Tibial artery (tissue), 4 donors: ENCODE results near the gene RASSF1.
A peak's percentile ranks its signal among the peaks of the same experiment; 100 is the strongest.

ENCODE experiments used
- DNase-seq, 2 donors: peaks; one replicate each; pipeline ENCODE4 v3.0.0-alpha.2; 2019
- H3K27ac ChIP-seq, 2 donors: fragments of 200-600 bp; sonication (generic) in 1 of 2; 1 replicate in 1 of 2; 2 replicates in 1 of 2; pipeline ENCODE4 v1.5.1; 2018 to 2019; ENCODE audit warnings: mild to moderate bottlenecking in 1 of 2
- H3K27me3 ChIP-seq, 2 donors: fragments of 200-600 bp; sonication (generic) in 1 of 2; one replicate each; pipeline versions ENCODE4 v1.5.1 to v1.6.0; 2016 to 2019
- H3K36me3 ChIP-seq, 3 donors: fragments of 200-600 bp; sonication (generic) in 2 of 3; one replicate each; pipeline ENCODE4 v1.5.1; 2016 to 2019; ENCODE audit warnings: mild to moderate bottlenecking in 2 of 3
- H3K4me1 ChIP-seq, 4 donors: fragments of 200-600 bp; sonication (generic) in 2 of 4; 1 replicate in 3 of 4; 2 replicates in 1 of 4; pipeline ENCODE4 v1.5.1; 2016 to 2019
- H3K4me3 ChIP-seq, 2 donors: fragments of 200-600 bp; sonication (generic) in 1 of 2; 1 replicate in 1 of 2; 2 replicates in 1 of 2; pipeline ENCODE4 v1.5.1; 2018 to 2019; ENCODE audit warnings: mild to moderate bottlenecking in 2 of 2
- H3K9me3 ChIP-seq, 3 donors: fragments of 200-600 bp; sonication (generic) in 1 of 3; one replicate each; pipeline ENCODE4 v1.5.1; 2016 to 2019
- intact Hi-C: fragments of 100-400 bp; cut with DNase I; formaldehyde crosslinking; loops from one replicate; pipeline ENCODE4 v1.15.0; 2023; ENCODE audit warnings: low total_unique reads
- TF ChIP-seq, protein P1 (sequence below), 2 experiments: fragments of 200-600 bp in 1 of 2; fragments of 450-650 bp in 1 of 2; IDR thresholded peaks; one replicate each; pipeline ENCODE4 v1.5.1; 2017 to 2019; ENCODE audit warnings: antibody characterized with exemption in 2 of 2, mild to moderate bottlenecking in 1 of 2, moderate library complexity in 1 of 2

The RASSF1 gene

DNA sequence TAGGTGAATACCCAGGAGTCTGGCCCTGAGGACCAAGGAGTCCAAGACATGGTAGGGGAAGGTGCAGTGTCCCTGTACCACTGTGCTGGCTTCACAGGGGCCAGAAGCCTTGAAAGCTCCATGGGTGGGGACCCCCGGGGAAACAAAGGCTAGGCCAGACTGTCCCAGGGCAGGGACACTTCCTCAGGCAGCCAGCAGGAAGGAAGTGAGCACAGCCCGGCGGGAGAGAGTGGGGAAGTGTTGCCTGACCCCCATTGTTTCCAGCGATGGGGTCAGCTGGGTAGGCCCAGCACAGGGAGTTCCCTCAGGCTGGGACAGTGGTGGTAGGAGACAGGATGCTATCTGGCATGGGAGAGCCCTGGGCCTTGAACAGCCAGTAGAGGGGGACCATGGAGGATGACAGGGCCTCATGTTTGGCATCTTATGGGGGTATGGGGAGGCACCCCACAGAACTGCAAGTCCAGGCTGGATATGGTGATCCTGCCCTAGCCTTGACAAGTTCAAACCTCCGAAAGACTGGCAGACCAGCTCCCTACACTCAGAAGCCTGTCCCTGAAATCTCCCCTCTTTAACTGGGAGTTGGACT lies 16.9 kb downstream of the RASSF1 start:
- no peaks in the 10 kb centered on the region for H3K27me3 ChIP-seq
- TF ChIP-seq, protein P1, sequence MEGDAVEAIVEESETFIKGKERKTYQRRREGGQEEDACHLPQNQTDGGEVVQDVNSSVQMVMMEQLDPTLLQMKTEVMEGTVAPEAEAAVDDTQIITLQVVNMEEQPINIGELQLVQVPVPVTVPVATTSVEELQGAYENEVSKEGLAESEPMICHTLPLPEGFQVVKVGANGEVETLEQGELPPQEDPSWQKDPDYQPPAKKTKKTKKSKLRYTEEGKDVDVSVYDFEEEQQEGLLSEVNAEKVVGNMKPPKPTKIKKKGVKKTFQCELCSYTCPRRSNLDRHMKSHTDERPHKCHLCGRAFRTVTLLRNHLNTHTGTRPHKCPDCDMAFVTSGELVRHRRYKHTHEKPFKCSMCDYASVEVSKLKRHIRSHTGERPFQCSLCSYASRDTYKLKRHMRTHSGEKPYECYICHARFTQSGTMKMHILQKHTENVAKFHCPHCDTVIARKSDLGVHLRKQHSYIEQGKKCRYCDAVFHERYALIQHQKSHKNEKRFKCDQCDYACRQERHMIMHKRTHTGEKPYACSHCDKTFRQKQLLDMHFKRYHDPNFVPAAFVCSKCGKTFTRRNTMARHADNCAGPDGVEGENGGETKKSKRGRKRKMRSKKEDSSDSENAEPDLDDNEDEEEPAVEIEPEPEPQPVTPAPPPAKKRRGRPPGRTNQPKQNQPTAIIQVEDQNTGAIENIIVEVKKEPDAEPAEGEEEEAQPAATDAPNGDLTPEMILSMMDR (IDR thresholded peaks at IDR 0.05) = no peak
- DNase-seq = peak in 1 of 2 donors; percentile 79
- H3K36me3 ChIP-seq = peaks cover 7 to 26% (median 15%) of the 10 kb centered on the region in 3 donors
- peaks cover 0 to 63% (median 40%) of the 10 kb centered on the region in 4 donors for H3K4me1 ChIP-seq
- H3K9me3 ChIP-seq = no peaks in the 10 kb centered on the region
- intact Hi-C loops = no loop called here
- no peak overlapping the region for H3K4me3 ChIP-seq
- H3K27ac ChIP-seq = peak overlapping the region; percentile 26 to 33

DNA sequence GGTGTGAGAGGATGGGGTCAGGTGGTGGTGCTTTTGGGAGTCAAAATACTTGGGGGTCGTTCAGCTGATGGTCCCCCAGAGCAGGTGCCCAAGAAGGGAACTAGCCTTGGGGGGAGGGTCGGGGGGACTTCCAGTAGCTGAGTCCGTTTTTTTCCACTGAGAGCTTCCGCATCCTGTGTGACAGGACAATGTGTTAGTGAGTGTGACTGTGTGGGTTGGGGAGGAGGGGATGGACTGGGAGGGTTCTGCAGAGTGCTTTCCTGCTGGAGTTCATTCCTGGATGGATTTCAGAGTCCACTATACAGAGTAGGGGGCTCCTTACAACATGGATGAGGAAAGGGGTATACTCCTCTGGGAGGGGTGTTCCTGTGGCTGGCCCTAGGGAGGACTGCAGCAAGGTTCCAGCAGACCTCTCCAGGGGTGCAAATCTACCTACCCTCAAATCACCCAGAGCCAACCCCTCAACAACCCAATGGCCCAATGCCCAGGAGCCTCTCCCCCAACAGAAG lies 17.5 kb downstream of the RASSF1 start:
- Histone ChIP-seq H3K27me3 (no peaks in the 10 kb centered on the region), H3K4me3 (no peak overlapping the region), H3K27ac (peak overlapping the region; percentile 93), H3K4me1 (peaks cover 0 to 65% (median 40%) of the 10 kb centered on the region in 4 donors), H3K9me3 (no peaks in the 10 kb centered on the region), H3K36me3 (peaks cover 7 to 31% (median 18%) of the 10 kb centered on the region in 3 donors)
- TF ChIP-seq, protein P1 (IDR thresholded peaks at IDR 0.05) = no peak
- intact Hi-C loops = no loop called here
- DNase-seq = peak in 1 of 2 donors; percentile 70

DNA sequence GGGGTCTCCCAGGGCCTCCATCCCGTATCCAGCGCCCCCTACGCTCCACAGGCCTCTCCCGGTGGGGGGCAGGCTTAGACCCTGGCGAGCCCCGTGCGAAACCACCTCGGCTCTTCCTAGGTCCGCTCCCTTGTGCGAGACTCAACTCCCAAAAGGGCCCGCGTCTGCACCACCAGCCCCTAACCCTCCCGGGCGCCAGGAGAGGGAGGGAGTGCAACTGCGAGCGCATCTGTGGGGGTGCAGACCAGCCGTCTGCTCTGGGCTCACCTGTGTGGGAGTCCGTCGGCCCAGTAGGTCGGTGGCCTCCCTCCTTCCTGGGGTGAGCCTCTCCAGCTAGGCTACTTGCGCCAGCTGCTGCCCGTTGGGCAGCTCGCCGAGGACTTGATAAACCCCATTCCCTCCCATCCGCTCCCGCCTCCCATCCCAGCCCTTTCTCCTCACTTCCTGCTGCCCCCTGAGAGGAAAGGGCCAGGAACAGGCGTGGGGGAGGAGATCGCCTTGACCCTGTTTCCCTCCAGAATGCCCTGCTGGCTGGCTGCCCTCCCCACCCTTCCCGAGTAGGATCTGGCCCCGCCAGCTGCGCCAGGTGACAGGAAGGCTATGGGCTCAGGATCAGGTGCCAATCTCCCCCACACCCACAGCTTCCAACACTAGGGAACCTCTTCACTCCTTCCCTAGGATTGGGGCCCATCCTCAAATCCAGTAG lies 18.1 kb downstream of the RASSF1 start, which contains the start of gene HYAL2:
Gene HYAL2 (minus strand): TSS at position 360 of the 706 bp plus-strand sequence. CDS start 2,256 bp downstream, outside the sequence.
- peak within 1 kb of the TSS; percentile 70 to 89 for H3K4me3 ChIP-seq
- no peaks in the 10 kb centered on the region for H3K9me3 ChIP-seq
- DNase-seq = peak in 1 of 2 donors; percentile 77
- H3K27ac ChIP-seq = peak within 1 kb of the TSS; percentile 93
- H3K27me3 ChIP-seq = no peaks in the 10 kb centered on the region
- intact Hi-C loops = no loop called here
- TF ChIP-seq, protein P1 (IDR thresholded peaks at IDR 0.05) = no peak
- peaks cover 0 to 68% (median 41%) of the 10 kb centered on the region in 4 donors for H3K4me1 ChIP-seq
- peaks cover 7 to 36% (median 24%) of the 10 kb centered on the region in 3 donors for H3K36me3 ChIP-seq

DNA sequence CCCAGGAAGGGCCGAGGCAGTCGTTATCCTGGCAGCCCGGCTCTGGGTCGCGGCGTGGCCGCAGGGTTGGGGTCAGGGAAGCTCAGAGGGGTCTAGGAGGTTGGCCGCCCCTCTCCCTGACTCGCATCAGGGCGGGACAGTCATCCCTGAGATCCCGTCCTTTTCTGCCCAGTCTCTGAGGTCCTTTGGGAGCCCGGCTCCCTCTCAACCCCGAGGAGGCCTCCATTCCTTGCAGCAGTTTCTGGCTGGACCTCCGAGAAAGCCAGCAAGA lies 18.6 kb downstream of the RASSF1 start:
- Histone ChIP-seq H3K36me3 (peaks cover 7 to 36% (median 29%) of the 10 kb centered on the region in 3 donors), H3K27ac (peak overlapping the region; percentile 93), H3K27me3 (no peaks in the 10 kb centered on the region), H3K4me1 (peaks cover 0 to 68% (median 36%) of the 10 kb centered on the region in 4 donors), H3K9me3 (no peaks in the 10 kb centered on the region), H3K4me3 (peak overlapping the region; percentile 70 to 89)
- no peak for DNase-seq
- TF ChIP-seq, protein P1 (IDR thresholded peaks at IDR 0.05) = no peak
- intact Hi-C loops = no loop called here

DNA sequence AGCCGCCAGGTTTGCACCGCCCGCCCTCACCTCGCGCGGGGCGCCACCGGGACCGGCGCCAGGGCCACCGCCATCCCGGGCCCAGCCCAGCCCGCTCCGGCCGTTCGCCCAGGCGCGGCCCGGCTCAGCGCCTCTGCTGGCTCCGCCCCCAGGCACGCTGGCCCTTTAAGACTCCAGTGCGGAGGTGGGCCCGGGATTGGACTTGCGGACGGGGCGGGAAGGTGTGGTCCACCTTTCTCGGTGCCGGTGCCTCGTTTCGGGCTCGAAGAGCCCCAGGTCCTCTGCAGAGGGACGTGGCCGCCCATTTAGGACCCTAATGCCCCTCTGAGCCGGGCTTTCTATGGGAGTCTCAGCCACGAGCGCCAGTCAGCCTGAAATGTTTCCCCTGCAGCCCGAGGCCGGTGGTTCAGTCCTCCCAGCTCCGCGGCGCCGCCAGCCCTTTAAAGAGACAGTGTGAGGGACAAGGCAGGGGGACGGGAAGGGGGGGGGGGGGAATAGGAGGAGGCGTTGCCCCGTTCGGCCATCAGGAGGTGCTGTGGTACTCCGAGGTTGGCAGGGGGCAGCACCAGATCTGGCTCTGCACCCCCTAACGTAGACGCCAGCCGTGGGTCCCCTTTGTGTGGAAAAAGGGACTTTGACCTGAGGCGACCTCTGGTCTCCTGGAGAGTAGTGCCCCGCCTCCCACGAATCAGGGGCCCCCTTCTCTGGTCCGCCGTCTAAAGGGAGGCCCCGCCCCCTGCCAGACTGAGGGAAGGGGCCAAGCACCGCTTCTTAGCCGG lies 19.1 kb downstream of the RASSF1 start:
- Histone ChIP-seq H3K4me3 (peak overlapping the region; percentile 70 to 89), H3K27ac (peak overlapping the region; percentile 93), H3K27me3 (no peaks in the 10 kb centered on the region), H3K9me3 (no peaks in the 10 kb centered on the region), H3K4me1 (peaks cover 0 to 67% (median 31%) of the 10 kb centered on the region in 4 donors), H3K36me3 (peaks cover 7 to 33% (median 33%) of the 10 kb centered on the region in 3 donors)
- DNase-seq = peak; percentile 90 to 94
- intact Hi-C loops = loop anchor here (2.0 kb wide), 1 partner anchor 21 kb away; no protein-coding TSS in a partner anchor
- TF ChIP-seq, protein P1 (IDR thresholded peaks at IDR 0.05) = peak; percentile 38 to 44
